Activated CD8-positive, alpha-beta memory T cell treated with anti-CD3 and anti-CD28 coated beads for 24 hours (primary cell): ENCODE results near the gene WHAMM.
"Not testable (repeated sequence)": the region's sequence is repeated elsewhere in the genome, so short reads cannot be mapped to it uniquely, and the experiment has no call there.

Experiments
- DNase-seq: peaks from one replicate; pipeline ENCODE4 v3.0.0-alpha.2; 2020

WHAMM gene

GRCh38 chr15:82803793-82804574, 5.4 kb upstream of the WHAMM start:
- DNase-seq: no peak

GRCh38 chr15:82804575-82804949, 4.9 kb upstream of the WHAMM start:
- DNase-seq: no peak

- DNase-seq: no peak
These were observed 3.4 kb upstream of the WHAMM start, which contains the start of gene FSD2 for GRCh38 chr15:82805994-82806406. Gene FSD2 (minus strand): TSS chr15:82806069. CDS start chr15:82787390, 18,679 bp downstream.

DNA sequence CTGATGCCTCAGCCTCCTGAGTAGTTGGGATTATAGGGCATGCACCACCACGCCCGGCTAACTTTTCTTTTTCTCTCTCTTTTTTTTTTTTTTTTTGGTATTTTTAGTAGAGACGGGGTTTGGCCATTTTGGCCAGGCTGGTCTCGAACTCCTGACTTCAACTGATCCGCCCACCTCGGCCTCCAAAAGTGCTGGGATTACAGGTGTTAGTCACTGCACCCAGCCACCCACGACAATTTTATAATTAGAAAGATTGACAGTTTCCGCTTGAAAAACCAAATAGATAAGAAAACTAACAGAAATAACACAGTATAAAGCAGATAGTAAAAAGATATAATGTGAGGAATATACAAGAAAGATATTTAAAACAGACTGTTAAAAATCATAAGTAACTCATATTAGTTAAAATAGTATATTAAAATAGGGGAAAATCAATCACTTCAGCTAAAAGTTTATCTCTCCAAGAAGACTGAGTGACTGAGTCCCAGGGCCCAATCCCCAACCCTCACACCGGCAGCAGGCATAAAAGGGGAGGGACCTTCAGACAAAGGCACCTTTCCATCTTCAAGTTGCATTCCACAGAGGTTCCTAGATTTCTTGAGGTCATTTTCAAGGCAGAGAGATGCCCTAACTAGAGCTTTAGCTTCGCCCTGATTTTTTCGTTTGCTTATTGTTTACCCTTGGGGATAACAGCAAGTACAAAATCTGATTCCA, 1.4 kb upstream of the WHAMM start:
- DNase-seq: no peak

DNA sequence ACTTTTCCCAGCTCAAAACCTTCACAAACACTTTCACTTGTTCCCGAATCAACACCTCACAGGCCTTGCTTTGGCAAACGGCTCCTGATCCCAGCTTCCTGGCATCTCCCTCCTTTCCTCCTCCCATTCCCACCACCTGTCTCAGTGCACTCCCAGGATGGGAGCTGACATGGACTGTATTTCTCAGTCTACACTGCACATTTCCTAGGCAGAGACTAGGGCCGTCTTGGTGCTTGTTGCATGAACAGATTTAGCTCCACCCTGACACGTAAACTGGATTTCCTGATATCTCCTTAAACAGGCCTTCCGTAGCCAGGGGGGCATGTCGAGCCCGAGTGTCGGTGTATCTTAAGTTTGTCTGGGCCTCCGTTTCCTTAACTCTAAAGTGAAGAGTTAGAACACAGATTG, 790 bp upstream of the WHAMM start:
- DNase-seq: no peak

DNA sequence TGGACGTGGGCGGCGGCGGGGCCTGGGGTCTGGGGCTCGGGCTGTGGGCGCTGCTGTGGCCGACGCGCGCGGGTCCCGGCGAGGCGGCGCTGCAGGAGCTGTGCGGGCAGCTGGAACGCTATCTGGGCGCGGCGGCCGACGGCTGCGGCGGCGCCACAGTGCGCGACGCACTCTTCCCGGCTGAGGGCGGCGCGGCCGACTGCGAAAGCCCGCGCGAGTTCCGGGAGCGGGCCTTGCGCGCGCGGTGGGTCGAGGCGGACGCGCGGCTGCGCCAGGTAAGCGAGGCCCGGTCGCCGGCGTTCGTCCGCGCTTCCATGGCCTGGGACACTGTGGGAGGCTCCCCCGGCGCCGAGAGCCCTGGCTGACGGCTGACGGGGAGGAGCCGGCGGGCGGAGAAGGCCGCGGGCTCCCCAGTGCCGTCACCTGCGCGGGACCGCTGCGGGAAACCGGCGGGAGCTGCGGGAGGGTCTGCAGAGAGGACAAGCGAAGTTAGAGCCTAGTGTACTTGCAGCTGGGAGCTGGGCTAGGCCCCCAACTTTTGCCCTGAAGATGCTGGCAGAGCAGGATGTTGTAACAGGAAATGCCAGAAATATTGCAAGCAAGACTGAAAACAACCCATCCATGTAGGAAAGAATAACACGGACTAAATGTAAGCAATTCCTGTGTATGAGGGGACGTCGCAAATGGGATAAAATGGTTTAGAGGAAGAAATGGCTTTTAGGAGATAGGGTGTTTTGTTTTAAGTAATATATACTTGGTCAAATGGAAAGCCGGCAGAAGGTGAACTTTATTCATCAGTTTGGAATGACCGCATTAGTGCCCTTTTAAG, 847 bp downstream of the WHAMM start:
- peak; percentile 68 for DNase-seq

DNA sequence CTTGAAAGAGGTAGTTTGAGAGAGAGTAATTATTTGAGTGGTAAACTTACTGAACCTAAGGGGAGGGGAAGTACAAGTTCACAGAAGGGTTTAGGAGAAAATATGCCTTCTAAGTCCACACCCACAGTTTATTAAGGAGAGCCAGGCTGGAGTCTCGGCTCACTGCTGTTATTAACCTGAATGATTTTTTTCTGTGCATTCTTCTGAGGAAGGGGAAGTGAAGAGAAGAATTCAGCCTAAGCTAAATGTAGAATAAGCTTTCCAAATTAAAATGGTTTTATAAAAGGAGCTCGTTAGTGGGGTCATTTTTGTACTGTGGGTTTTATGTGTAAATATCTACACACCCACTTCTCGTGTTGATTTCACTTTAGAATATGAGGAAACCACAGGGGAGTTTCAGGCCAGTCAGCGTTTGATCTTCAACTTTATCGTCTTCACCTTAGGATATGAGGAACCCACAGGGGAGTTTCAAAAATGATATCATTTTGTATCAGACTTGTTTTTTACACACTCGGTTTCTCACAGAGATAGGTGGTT, 1.5 kb downstream of the WHAMM start:
- no peak for DNase-seq

- no peak for DNase-seq
These were observed 3.6 kb downstream of the WHAMM start for GRCh38 chr15:82812994-82813393.

GRCh38 chr15:82820128-82820527, 10.7 kb downstream of the WHAMM start:
- no peak for DNase-seq

DNA sequence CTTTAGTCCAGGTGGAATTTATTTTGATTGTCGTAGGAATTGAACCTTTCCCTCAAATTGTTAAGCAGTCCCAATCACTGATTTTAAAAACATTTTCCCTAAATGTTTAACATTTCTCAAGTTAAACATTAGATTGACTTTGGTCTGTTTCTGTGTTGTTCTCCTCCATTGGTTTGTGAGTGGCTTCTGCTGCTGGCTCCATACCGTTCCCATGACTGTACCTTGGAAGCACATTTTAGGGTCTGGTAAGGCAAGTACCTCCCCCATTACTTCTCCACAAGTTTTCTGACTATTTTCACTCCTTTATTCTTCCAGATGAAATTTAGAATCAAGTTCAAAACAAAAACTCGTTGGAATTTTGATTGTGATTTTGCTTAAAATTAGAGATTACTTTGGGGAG, 12.0 kb downstream of the WHAMM start:
- DNase-seq: not testable (repeated sequence)

- not testable (repeated sequence) for DNase-seq
These were observed 12.4 kb downstream of the WHAMM start for GRCh38 chr15:82821851-82822250.

DNA sequence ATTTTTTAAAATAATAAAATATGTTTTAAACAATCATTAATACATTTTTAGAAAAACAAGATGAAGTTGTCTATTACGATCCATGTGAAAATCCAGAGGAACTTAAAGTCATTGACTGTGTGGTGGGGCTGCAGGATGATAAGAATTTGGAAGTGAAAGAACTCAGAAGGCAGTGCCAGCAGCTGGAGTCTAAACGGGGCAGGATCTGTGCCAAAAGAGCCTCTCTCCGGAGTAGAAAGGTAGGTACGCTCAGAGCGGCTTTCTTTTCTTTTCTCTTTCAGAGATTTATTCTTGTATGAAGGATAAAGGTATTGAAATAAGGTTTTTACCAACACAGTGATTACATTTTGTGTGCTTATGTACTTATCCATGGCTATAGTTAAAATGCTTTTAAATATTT, 13.6 kb downstream of the WHAMM start:
- DNase-seq: no peak

DNA sequence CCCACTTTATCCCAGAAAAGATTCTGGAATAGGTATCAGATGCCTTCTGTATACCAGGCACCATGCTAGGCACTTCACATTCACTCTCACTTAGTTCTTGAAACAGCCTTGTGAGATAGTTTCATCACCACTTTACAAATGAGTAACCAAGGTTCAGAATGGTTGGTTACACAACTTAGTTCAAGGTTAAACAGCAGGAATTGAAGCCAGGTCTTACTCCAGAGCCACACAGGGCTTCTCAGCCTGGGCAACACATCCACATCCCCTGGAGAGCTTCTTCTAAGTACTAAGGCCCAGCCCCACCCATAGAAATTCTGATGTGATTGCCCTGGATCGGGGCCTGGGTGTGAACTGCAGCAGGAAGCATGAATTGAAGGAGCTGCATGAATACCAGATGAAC, 18.6 kb downstream of the WHAMM start:
- no peak for DNase-seq

- DNase-seq: no peak
These were observed 19.8 kb downstream of the WHAMM start for GRCh38 chr15:82829234-82829633.

DNA sequence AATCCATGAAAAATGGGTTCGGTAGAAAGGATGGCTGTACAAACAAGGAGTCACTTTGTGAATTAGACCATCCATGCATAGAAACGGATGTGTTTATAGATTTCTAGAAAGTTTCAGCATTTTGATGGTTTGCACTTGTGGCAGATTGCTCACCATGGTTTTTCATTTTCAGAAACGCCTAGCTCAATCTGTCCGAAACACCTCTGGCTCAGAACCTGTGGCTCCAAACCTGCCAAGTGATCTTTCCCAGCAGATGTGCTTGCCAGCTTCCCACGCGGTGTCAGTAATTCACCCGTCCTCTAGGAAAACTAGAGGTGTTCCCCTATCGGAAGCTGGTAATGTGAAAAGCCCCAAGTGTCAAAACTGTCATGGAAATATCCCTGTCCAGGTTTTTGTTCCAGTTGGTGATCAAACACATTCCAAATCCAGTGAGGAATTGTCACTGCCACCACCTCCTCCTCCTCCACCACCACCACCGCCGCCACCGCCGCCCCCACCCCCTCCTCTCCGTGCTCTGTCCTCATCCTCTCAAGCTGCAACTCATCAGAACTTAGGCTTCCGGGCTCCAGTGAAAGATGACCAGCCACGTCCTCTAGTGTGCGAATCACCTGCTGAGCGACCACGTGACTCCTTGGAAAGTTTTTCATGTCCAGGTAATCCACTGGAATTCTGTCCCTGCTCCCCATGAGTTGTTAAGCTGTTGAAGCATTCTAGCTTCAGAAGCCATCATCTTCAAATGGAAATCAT, 21.2 kb downstream of the WHAMM start:
- DNase-seq: no peak

- no peak for DNase-seq
These were observed 22.6 kb downstream of the WHAMM start for GRCh38 chr15:82831894-82832600.

DNA sequence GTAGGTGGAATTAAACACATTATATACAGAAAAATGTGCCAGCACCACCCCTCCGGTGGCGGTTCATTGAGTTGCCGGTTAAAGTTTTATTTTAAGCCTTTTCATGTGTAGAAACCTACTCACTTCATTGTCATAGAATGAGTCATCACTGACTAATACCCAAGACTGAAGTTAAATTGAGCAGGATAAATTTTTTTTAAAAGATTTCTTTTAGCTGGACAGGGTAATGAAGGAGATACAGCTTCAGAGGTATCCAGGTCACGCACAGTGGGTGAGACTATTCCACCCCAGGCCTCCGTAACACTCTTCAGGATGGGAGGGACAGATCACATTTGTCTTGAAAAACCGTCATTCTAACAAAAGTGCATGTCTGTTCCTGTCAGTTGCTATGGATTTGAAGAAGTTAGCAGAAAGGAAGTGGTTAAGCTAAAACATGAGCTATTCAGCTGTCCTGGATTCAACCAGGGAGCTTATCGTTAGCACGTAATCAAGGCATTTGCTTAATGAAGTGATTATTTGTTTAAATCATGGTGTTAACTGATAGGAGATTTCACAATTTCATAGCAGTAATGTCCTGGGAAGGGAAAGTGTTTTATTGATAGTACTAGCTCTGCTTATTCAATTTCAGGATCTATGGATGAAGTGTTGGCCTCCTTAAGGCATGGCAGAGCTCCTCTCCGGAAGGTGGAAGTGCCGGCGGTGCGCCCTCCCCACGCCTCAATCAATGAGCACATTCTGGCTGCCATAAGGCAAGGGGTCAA, 23.4 kb downstream of the WHAMM start:
- no peak for DNase-seq

DNA sequence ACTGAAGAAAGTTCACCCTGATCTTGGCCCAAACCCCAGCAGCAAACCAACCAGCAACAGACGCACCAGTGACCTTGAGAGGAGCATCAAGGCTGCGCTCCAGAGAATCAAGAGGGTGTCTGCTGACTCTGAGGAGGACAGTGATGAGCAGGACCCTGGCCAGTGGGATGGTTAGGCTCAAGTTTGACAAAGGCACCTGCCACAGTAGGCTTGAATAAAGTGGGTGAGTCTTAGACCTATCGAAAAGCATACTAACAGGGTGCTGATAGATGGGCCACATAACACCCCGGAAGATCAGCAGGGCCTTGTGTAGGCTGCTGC, 23.9 kb downstream of the WHAMM start:
- DNase-seq: no peak

DNA sequence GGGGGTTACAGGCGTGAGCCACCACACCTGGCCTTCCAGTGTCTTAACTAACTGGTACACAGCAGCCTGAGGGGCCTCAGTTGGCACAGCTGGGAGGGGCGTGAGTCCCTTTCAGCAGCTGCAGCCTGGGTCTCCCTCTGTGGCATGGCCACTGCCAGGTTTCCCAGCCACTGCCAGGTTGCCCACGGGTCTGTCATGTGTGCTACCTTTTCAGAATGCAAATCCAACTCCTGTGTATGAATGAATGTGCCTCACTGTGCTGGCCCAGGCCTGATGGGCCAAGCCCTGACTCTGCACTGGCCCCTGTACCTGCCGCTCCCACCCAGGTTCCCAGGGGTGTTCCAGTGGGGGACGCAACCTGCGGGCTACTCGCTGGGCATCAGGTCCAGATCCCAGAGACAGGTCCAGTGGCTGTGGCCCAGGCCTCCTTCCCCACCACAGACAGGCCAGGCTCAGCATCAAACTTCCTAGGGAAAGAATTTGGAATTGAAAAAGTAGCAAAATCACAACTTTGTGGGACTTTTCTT, 26.0 kb downstream of the WHAMM start:
- no peak for DNase-seq

DNA sequence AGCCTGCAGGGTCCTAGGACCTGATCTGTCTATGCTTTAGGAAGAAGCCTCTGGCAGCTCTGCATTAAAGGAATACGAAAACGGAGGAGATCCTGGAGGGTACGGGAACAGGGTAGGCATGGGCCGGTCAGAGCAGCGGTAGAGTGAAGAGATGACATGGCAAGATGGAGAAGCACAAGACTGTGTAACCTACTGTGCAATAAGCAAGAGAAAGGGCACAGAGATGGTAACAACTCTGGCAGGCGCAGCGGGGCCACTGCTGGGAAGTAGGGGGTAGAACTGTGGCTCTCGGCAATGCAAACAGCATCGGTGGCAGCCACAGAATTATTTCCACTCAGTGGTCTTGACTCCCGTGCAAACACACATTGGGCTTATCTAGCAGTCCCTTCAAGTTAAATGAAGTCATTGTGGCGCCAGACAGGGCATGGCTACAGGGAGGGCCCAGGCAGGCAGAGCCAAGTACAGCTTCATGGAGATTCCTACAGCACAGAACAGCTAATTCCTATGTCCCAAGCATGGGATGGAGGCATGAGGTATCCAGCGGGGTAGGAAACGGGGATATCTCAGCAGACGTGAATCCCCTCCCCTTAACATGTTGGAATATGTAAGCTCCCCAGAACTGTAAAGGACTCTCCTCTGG, 28.8 kb downstream of the WHAMM start:
- no peak for DNase-seq
